ENCODE measurements around the gene RNASE13. TPM values are rescaled to one million over a fixed set of nuclear protein-coding genes. Genes with fewer than 3 reads are reported as not detected.

Gene RNASE13
- total RNA-seq, 1 experiment from 2014 or later, result not detected

DNA sequence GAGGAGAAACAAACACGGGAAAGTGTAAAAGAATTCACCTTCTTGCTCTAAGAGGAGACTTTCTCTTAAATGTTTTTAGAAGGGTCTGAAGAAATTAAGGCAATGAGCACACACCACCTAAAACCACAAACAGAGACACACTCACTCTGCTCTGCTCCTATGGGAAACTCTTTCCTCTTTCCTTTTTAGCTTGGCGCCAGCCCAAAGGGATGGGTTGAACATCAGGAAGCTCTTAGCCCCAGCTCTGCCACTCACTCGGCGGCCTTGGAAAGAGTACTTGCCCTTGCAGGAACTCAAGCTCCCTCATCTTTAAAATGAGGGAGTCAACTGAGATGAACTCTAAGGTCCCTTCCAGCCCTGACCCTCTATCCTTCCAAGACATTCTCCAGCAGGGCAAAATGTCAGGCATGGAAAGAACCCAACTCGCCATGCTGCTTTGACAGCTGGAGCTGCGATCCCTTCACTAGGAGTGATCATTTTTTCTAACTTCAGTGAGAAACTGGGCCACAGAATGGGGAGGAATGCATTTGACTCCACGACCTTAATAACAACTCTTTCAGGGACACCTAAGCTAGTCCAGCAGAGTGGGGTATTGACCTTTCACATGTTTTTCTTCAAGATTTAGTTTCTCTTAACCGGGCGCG is 22.0 kb upstream of the RNASE13 start:
- no peaks in the 10 kb centered on the region for H3K9me3 Mint-ChIP-seq
- Histone ChIP-seq H3K9ac (ENCODE audit: extremely low read depth, insufficient read length, low read length) (no peak overlapping the region), H3K79me1 (ENCODE audit: insufficient read depth, low read depth, low read length, poor library complexity, severe bottlenecking) (no peaks in the 10 kb centered on the region), H2BK5ac (ENCODE audit: insufficient read length, low read length) (no peak overlapping the region), H3K27ac (ENCODE audit: insufficient read length, low read depth, low read length) (no peak overlapping the region), H2BK15ac (ENCODE audit: low read depth, low read length) (no peak overlapping the region), H4K20me1 (ENCODE audit: control insufficient read depth, insufficient read depth, insufficient read length) (no peaks in the 10 kb centered on the region), H3K4me2 (ENCODE audit: insufficient read depth, insufficient read length, low read length) (no peak overlapping the region), H3K23me2 (ENCODE audit: insufficient read length, low read depth, low read length, poor library complexity, severe bottlenecking) (no peaks in the 10 kb centered on the region), H4K8ac (replicated peaks; ENCODE audit: insufficient read length, low read depth, low read length) (no peak overlapping the region), H3K27me3 (ENCODE audit: insufficient read depth, low read length) (no peaks in the 10 kb centered on the region), H3K14ac (ENCODE audit: insufficient read depth, low read length) (no peak overlapping the region), H3T11ph (ENCODE audit: low read length) (no peak overlapping the region), H4K91ac (ENCODE audit: insufficient read length, low read depth, low read length) (no peak overlapping the region), H3K9me3 (ENCODE audit: control insufficient read depth, low read depth, low read length) (no peaks in the 10 kb centered on the region), H3K56ac (ENCODE audit: insufficient read length, low read depth, low read length) (no peak overlapping the region), H3K18ac (ENCODE audit: insufficient read length, low read depth, low read length) (no peak overlapping the region), H2AFZ (ENCODE audit: low read length) (no peak overlapping the region), H4K5ac (ENCODE audit: insufficient read length, low read depth, low read length) (no peak overlapping the region), H2AK5ac (ENCODE audit: insufficient read length, low read length) (no peak overlapping the region), H2BK120ac (ENCODE audit: low read depth, low read length, poor library complexity, severe bottlenecking) (no peak overlapping the region), H3K79me2 (ENCODE audit: insufficient read depth, low read length) (no peaks in the 10 kb centered on the region), H3K23ac (ENCODE audit: insufficient read length, low read depth, low read length) (no peak overlapping the region), H3K4me1 (ENCODE audit: insufficient read depth, low read length) (no peaks in the 10 kb centered on the region; the same call in 1 of the 2 replicates), H3K4ac (ENCODE audit: low read depth, low read length) (no peak overlapping the region), H2BK12ac (ENCODE audit: insufficient read length, low read depth, low read length) (no peak overlapping the region), H2BK20ac (ENCODE audit: low read depth, low read length, poor library complexity, severe bottlenecking) (no peak overlapping the region)
- no CpG with 5 or more reads among the region's 10 CpGs for WGBS (ENCODE audit: extremely low coverage, insufficient read length, low lambda C conversion rate)
- H3K27ac Mint-ChIP-seq, result no peak overlapping the region
- H3K4me3 Mint-ChIP-seq, result no peak overlapping the region
- peaks cover 7 to 10% of the 10 kb centered on the region in 2 experiments for H3K4me1 Mint-ChIP-seq
- TF ChIP-seq, protein P1, sequence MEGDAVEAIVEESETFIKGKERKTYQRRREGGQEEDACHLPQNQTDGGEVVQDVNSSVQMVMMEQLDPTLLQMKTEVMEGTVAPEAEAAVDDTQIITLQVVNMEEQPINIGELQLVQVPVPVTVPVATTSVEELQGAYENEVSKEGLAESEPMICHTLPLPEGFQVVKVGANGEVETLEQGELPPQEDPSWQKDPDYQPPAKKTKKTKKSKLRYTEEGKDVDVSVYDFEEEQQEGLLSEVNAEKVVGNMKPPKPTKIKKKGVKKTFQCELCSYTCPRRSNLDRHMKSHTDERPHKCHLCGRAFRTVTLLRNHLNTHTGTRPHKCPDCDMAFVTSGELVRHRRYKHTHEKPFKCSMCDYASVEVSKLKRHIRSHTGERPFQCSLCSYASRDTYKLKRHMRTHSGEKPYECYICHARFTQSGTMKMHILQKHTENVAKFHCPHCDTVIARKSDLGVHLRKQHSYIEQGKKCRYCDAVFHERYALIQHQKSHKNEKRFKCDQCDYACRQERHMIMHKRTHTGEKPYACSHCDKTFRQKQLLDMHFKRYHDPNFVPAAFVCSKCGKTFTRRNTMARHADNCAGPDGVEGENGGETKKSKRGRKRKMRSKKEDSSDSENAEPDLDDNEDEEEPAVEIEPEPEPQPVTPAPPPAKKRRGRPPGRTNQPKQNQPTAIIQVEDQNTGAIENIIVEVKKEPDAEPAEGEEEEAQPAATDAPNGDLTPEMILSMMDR (conservative IDR thresholded peaks at IDR 0.05), result no peak
- no peaks in the 10 kb centered on the region for H3K27me3 Mint-ChIP-seq (ENCODE audit: low read depth)
- H3K36me3 Mint-ChIP-seq (ENCODE audit: insufficient read depth in 1 of 3, low read depth in 3 of 3), result no peaks in the 10 kb centered on the region
- DNase-seq, result no peak
